A673 (cell line): ENCODE data around the gene DDX54.

Experiments used
- EZH2 ChIP-seq: fragments of 200-600 bp; sonication (generic); IDR thresholded peaks from 2 replicates; pipeline ENCODE4 v1.6.1; 2017; ENCODE audit warnings: borderline replicate concordance, low read depth, mild to moderate bottlenecking, mixed read lengths, antibody characterized with exemption, low read length; ENCODE audit not compliant: poor library complexity, severe bottlenecking
- TF ChIP-seq, protein P1 (sequence below): fragments of 300-800, 200-600 bp; sonication (generic); conservative IDR thresholded peaks from 2 replicates; pipeline ENCODE4 v1.5.1; 2017; ENCODE audit warnings: low read depth, mild to moderate bottlenecking, antibody characterized with exemption, low read length, moderate library complexity, mixed read lengths

DNA sequence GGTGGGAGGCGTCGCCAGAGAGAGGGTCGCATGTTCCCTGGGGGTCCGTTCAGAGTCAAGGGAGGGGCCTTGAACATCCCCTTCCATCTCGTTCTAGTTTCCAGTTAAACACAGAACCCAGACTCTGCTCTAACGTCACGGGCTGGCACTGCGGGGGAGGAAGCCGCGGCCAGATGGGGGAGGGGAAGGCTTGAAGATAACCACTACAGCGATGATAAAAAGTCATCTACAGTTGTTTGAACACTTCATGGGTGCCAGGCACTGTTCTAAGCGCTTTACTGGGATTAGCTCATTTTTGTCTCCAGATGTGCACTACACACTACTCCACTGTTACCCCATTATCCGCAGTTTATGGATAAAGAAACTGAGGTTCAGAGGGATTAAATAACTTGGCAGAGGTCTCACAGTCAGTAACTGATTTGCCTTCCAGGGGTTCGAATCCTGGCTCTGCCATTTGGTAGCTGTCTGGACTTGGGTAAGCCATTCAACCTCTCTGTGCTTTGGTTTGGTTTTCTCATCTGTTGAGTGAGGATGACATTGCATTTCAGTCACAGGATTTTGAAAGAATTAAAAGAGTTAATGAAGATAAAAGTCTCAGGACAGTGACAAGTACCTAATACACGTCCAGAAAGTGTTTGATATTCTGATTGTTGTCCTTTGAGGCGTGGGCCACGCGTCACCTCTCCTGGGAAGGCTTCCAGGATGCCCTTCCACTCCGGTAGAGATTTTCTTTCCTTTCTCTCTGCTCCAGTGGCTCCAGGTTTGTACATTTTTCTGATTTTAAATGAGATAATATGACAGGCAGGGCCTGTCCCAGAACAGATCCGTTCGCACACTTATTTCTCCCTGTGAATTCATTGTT, 48.9 kb downstream of the DDX54 start:
- TF ChIP-seq, protein P1, sequence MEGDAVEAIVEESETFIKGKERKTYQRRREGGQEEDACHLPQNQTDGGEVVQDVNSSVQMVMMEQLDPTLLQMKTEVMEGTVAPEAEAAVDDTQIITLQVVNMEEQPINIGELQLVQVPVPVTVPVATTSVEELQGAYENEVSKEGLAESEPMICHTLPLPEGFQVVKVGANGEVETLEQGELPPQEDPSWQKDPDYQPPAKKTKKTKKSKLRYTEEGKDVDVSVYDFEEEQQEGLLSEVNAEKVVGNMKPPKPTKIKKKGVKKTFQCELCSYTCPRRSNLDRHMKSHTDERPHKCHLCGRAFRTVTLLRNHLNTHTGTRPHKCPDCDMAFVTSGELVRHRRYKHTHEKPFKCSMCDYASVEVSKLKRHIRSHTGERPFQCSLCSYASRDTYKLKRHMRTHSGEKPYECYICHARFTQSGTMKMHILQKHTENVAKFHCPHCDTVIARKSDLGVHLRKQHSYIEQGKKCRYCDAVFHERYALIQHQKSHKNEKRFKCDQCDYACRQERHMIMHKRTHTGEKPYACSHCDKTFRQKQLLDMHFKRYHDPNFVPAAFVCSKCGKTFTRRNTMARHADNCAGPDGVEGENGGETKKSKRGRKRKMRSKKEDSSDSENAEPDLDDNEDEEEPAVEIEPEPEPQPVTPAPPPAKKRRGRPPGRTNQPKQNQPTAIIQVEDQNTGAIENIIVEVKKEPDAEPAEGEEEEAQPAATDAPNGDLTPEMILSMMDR, result no peak
- no peak for TF ChIP-seq EZH2
